Right atrium auricular region (tissue), 2 donors: ENCODE data around the gene HRH3. TPM values are rescaled to one million over a fixed set of nuclear protein-coding genes. Genes with fewer than 3 reads are reported as not detected.

Experiments used
- DNase-seq: peaks from one replicate; pipeline ENCODE4 v3.0.0-alpha.2; 2019; ENCODE audit warnings: low spot score
- H3K27ac ChIP-seq, 2 donors: fragments of 200-600 bp; sonication (generic); 1 replicate in 1 of 2; 2 replicates in 1 of 2; pipeline ENCODE4 v1.5.1; 2016 to 2019
- H3K27me3 ChIP-seq, 2 donors: fragments of 200-600 bp; sonication (generic); one replicate each; pipeline versions ENCODE4 v1.5.1 to v1.6.0; 2017 to 2019
- H3K36me3 ChIP-seq: fragments of 200-600 bp; sonication (generic); one replicate; pipeline ENCODE4 v1.5.1; 2016
- H3K4me1 ChIP-seq, 2 donors: fragments of 200-600 bp; sonication (generic); one replicate each; pipeline versions ENCODE4 v1.5.1 to v1.6.0; 2017 to 2019
- H3K4me3 ChIP-seq, 2 donors: fragments of 200-600 bp; sonication (generic); 1 replicate in 1 of 2; 2 replicates in 1 of 2; pipeline ENCODE4 v1.5.1; 2017 to 2019; ENCODE audit warnings: mild to moderate bottlenecking in 1 of 2, moderate library complexity in 1 of 2
- H3K9me3 ChIP-seq, 2 donors: fragments of 200-600 bp; sonication (generic); one replicate each; pipeline ENCODE4 v1.5.1; 2019
- CTCF ChIP-seq, 2 donors: fragments of 200-600 bp; sonication (generic); IDR thresholded peaks; one replicate each; pipeline ENCODE4 v1.5.1; 2019; ENCODE audit warnings: antibody characterized with exemption in 2 of 2
- total RNA-seq, 2 donors: library from RNA; depleted of rRNA; stranded (reverse); fragments of >200 nt; gene quantifications; one replicate each; pipeline ENCODE4 v1.1.0, GENCODE V29; 2016

Gene HRH3
- total RNA-seq, 2 donors from 2014 or later, result not detected

- Histone ChIP-seq H3K27me3 (no peaks in the 10 kb centered on the region), H3K27ac (peak overlapping the region in 1 of 2 donors; percentile 8), H3K9me3 (no peaks in the 10 kb centered on the region), H3K4me1 (peaks cover 0 to 31% of the 10 kb centered on the region in 2 donors), H3K4me3 (no peak overlapping the region), H3K36me3 (no peaks in the 10 kb centered on the region)
- DNase-seq, result no peak
- no peak for TF ChIP-seq CTCF (IDR thresholded peaks at IDR 0.05)
These were observed 12.9 kb upstream of the HRH3 start for GRCh38 chr20:62232770-62233645.

GRCh38 chr20:62232194-62232593 lies 12.1 kb upstream of the HRH3 start:
- DNase-seq, result no peak
- H3K27me3 ChIP-seq, result no peaks in the 10 kb centered on the region
- H3K27ac ChIP-seq, result no peak overlapping the region

GRCh38 chr20:62231292-62231691 lies 11.2 kb upstream of the HRH3 start:
- H3K4me3 ChIP-seq, result no peak overlapping the region
- H3K4me1 ChIP-seq, result peaks cover 0 to 19% of the 10 kb centered on the region in 2 donors
- DNase-seq, result no peak
- H3K36me3 ChIP-seq, result no peaks in the 10 kb centered on the region
- no peak overlapping the region for H3K27ac ChIP-seq
- TF ChIP-seq CTCF (IDR thresholded peaks at IDR 0.05), result no peak
- H3K9me3 ChIP-seq, result no peaks in the 10 kb centered on the region
- no peaks in the 10 kb centered on the region for H3K27me3 ChIP-seq

More at GRCh38 chr20:62232194-62232593, 12.1 kb upstream of the HRH3 start:
- no peaks in the 10 kb centered on the region for H3K9me3 ChIP-seq
- H3K36me3 ChIP-seq, result no peaks in the 10 kb centered on the region
- TF ChIP-seq CTCF (IDR thresholded peaks at IDR 0.05), result no peak
- no peak overlapping the region for H3K4me3 ChIP-seq
- H3K4me1 ChIP-seq, result peaks cover 0 to 24% of the 10 kb centered on the region in 2 donors

GRCh38 chr20:62230696-62231095 lies 10.6 kb upstream of the HRH3 start:
- Histone ChIP-seq H3K27me3 (no peaks in the 10 kb centered on the region), H3K4me3 (no peak overlapping the region), H3K36me3 (no peaks in the 10 kb centered on the region), H3K9me3 (no peaks in the 10 kb centered on the region), H3K27ac (no peak overlapping the region), H3K4me1 (peaks cover 0 to 19% of the 10 kb centered on the region in 2 donors)
- TF ChIP-seq CTCF (IDR thresholded peaks at IDR 0.05), result no peak
- no peak for DNase-seq

GRCh38 chr20:62230276-62230675 lies 10.2 kb upstream of the HRH3 start:
- Histone ChIP-seq H3K36me3 (no peaks in the 10 kb centered on the region), H3K27ac (no peak overlapping the region), H3K27me3 (no peaks in the 10 kb centered on the region), H3K9me3 (no peaks in the 10 kb centered on the region), H3K4me1 (peaks cover 0 to 19% of the 10 kb centered on the region in 2 donors), H3K4me3 (no peak overlapping the region)
- no peak for TF ChIP-seq CTCF (IDR thresholded peaks at IDR 0.05)
- no peak for DNase-seq
